Activated naive CD4-positive, alpha-beta T cell treated with anti-CD3 and anti-CD28 coated beads, Interleukin-2, amount 50 U/mL, for 24 hours (primary cell): ENCODE measurements around the gene C10orf71.

Source experiments
- H3K27ac Mint-ChIP-seq: one replicate; pipeline ENCODE4 v1.8.0; 2021; ENCODE audit warnings: mild to moderate bottlenecking, mixed read lengths
- H3K27me3 Mint-ChIP-seq: one replicate; pipeline ENCODE4 v1.8.0; 2021; ENCODE audit warnings: mixed read lengths
- H3K36me3 Mint-ChIP-seq: one replicate; pipeline ENCODE4 v1.8.0; 2021; ENCODE audit warnings: mixed read lengths
- H3K4me1 Mint-ChIP-seq: one replicate; pipeline ENCODE4 v1.8.0; 2021; ENCODE audit warnings: mixed read lengths
- H3K4me3 Mint-ChIP-seq: one replicate; pipeline ENCODE4 v1.8.0; 2021; ENCODE audit warnings: mild to moderate bottlenecking, mixed read lengths
- H3K9me3 Mint-ChIP-seq: one replicate; pipeline ENCODE4 v1.8.0; 2021; ENCODE audit warnings: mixed read lengths

Gene C10orf71

DNA sequence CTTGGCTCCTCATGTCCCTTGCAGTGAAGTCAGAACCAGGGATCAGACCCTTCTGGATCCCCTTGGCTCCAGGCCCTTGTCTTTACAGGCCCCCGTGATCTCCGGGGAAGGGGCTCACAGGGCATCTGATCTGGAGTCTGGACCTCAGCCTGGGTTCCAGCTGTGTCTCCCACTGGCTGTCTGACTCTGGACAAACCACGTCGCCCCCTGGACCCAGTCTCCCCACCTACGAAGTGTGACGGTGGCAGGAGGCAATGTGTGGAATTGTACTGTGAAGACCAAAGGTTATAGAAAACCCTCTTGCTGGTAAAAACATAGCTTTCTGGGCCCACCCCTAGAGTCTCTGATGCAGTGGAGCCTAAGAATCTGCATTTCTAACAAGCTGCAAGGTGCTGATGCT is 15.5 kb upstream of the C10orf71 start:
- no peaks in the 10 kb centered on the region for H3K9me3 Mint-ChIP-seq
- H3K27ac Mint-ChIP-seq: no peak overlapping the region
- H3K4me1 Mint-ChIP-seq: no peaks in the 10 kb centered on the region
- H3K36me3 Mint-ChIP-seq: no peaks in the 10 kb centered on the region
- no peak overlapping the region for H3K4me3 Mint-ChIP-seq
- no peaks in the 10 kb centered on the region for H3K27me3 Mint-ChIP-seq

DNA sequence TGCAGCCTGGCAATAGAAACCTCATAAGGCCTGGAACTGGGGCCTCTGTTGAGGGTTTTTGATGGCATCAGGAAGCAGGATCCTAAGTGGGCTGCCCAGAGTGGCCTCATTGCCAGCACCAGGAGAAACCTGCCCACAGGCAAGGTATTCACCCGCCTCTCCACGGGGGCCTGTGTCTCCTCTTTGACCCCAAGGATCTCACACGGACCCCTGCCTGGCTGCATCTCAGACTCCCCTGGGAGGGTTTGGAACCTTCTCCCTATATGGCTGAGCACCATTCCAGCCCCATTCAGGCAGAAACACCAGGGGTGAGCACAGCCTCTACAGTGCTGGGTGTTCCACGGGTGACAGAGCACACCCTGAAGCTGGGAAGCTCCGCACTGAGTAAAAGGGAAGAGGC is 14.6 kb upstream of the C10orf71 start:
- H3K27me3 Mint-ChIP-seq: no peaks in the 10 kb centered on the region
- H3K4me3 Mint-ChIP-seq: no peak overlapping the region
- no peak overlapping the region for H3K27ac Mint-ChIP-seq
- H3K4me1 Mint-ChIP-seq: no peaks in the 10 kb centered on the region
- H3K36me3 Mint-ChIP-seq: no peaks in the 10 kb centered on the region
- no peaks in the 10 kb centered on the region for H3K9me3 Mint-ChIP-seq

DNA sequence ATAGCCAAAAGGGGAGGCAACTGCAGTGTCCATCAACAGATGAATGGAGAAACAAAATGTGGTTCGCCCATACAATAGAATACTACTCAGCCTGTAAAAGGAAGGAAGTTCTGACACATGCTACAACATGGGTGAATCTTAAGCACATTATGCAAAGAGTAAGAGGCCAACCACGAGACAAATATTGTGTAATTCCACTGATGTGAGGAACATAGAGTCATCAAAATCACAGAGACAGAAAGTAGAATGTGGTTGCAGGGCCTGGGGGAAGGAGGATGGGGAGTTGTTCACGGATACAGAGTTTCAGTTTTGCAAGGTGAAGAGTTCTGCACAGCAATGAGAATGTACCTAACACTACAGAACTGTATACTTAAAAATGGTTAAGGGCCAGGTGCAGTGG is 13.7 kb upstream of the C10orf71 start:
- Mint-ChIP-seq H3K4me3 (no peak overlapping the region), H3K27ac (no peak overlapping the region)

DNA sequence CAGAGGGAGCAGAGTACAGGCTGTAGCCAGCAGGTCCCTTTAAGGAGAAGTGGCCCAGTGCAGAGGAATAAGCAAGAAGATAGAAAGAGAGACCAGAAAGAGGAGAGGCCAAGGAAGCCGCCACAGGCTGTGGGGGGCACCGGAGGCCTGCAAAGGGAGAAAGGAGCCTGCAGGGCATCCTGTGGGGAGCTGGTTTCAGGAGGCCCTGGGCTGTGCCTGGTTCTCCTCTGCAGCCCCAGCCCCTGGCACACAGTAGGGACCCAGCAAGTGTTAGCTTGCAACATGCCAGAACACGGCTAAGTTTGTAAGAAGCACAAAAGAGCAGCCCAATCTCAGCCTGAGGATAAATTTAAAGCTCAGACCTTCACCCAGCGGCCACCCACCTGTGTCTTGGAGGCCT is 12.3 kb upstream of the C10orf71 start:
- Mint-ChIP-seq H3K4me1 (no peaks in the 10 kb centered on the region), H3K27ac (no peak overlapping the region), H3K27me3 (no peaks in the 10 kb centered on the region), H3K4me3 (no peak overlapping the region), H3K36me3 (no peaks in the 10 kb centered on the region), H3K9me3 (no peaks in the 10 kb centered on the region)

More for the DNA sequence above, 13.7 kb upstream of the C10orf71 start:
- Mint-ChIP-seq H3K36me3 (no peaks in the 10 kb centered on the region), H3K4me1 (no peaks in the 10 kb centered on the region), H3K27me3 (no peaks in the 10 kb centered on the region), H3K9me3 (no peaks in the 10 kb centered on the region)

DNA sequence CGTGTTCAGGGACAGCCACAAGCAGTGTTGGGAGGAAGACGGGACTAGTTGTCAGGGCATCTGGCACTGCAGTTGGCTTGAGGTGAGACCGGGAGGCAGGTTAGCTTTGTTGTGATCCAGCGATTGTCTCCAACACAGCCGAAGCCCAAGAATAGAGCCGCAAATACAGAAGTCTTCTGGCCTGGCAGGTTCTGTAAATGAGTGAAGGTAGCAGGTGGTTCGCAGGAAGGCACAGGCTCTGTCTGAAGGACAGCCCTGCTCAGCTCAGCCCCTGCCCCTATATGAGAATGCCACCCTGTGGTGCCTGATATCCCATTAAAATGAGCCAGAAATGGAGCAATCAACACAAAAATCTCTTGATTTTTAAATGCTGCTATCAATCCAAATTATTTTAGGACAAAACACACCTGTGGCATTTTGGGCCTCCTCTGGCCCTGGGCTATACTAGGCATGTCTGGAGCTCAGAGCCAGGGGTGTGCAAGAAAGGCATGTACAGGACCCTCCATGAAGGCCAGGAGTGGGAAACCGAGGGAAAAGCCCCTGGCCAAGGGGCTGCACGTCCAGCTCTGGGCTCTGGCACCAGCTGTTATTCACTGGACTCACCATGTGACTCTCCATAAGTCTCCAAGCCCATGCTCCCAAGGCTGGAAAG is 11.2 kb upstream of the C10orf71 start:
- Mint-ChIP-seq H3K27ac (no peak overlapping the region), H3K9me3 (no peaks in the 10 kb centered on the region), H3K4me1 (no peaks in the 10 kb centered on the region), H3K36me3 (no peaks in the 10 kb centered on the region), H3K4me3 (no peak overlapping the region), H3K27me3 (no peaks in the 10 kb centered on the region)

DNA sequence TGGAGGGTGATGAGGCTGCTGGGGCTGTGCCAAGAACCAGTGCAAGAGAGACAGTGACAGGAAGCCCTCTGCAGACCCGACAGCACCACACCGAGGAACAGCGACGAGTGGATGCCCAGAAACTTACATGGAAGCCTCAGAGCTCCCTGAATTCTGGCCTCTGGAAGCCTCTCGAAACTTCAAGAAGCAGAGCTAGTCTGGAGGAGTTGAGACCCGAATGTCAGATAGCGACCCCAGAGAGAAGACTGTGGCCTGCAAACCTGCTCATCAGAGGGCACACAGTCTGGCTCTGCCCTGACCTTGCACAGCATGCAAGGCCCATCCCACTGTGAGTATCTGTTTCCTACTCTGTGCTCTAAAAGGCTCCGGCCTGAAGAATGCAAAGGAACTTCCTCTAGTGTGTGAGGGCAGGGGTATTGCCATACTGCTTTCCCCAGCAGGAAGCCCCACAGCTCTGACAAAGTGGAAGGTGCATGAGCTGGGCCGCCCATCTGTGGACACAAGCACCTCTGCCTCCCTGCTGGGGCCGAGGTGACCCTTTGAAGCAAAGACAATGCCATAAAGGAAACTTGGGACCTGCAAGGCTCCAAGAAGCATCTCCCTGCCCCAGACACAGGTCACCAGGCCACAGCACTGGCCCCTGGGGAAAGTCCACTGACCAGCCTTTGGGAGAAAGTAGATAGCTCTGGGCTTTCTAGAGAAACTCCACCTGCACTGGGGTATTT is 10.5 kb upstream of the C10orf71 start:
- H3K4me1 Mint-ChIP-seq: no peaks in the 10 kb centered on the region

DNA sequence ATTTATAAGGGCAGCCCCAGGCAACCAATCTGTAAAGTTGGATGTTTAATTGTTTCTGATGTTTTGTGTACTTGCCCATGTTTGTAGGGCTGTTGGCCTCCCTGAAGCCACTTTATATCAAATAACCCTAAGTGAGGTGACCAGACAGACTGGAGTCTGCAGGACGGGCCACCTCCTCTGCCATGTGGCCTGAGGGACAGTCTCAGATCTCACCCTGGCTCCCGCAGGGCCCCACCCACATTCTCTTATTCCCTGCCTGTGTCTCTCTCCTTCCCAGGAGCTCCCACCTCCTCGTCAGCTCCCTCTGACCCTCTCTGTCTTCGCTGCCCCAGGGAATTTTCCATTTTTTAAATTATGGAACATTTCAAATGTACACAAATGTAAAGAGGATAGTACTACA is 9.5 kb upstream of the C10orf71 start:
- Mint-ChIP-seq H3K36me3 (no peaks in the 10 kb centered on the region), H3K27me3 (no peaks in the 10 kb centered on the region), H3K4me3 (no peak overlapping the region), H3K9me3 (no peaks in the 10 kb centered on the region), H3K27ac (no peak overlapping the region), H3K4me1 (no peaks in the 10 kb centered on the region)

More for the DNA sequence above, 10.5 kb upstream of the C10orf71 start:
- H3K36me3 Mint-ChIP-seq: no peaks in the 10 kb centered on the region
- no peaks in the 10 kb centered on the region for H3K27me3 Mint-ChIP-seq
- no peaks in the 10 kb centered on the region for H3K9me3 Mint-ChIP-seq
- no peak overlapping the region for H3K27ac Mint-ChIP-seq
- H3K4me3 Mint-ChIP-seq: no peak overlapping the region

DNA sequence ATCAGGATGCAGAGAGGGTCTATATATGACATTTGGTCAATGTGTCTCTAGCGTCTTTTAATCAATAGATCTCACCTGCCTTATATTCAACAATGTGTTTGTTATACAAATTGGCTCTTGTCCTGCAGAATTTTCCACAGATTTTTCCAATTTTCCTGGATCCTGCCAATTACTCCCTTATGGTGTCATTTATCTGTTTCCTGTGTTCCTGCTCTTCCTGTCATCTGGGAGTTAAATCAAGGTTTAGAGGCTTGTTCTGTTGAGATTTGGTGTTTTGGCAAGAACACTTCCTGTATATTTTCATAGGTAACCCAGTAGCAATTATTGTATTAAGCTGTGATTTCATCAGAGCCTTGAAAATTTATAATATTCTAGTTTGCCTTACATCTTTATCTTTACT is 8.8 kb upstream of the C10orf71 start:
- Mint-ChIP-seq H3K9me3 (no peaks in the 10 kb centered on the region), H3K36me3 (no peaks in the 10 kb centered on the region), H3K27ac (no peak overlapping the region), H3K4me3 (no peak overlapping the region), H3K4me1 (no peaks in the 10 kb centered on the region), H3K27me3 (no peaks in the 10 kb centered on the region)

DNA sequence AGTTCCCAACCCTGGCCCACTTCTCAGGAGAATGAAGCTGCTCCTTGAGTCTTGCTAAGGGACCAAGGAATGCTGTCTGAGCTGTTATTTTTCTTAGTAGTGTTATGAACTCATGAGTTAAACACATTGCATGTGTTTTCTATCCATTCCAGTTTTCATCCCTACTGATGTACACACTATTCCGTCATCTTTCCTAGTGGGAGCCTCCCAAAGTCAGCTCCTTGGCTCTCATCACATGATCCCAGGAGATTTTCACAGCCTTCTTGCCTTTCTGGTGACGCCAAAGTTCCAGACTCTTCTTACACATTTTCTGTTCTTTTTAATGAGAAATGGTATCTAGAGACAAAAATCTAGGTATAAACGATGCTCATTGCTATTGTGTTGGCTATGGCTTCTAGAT is 8.4 kb upstream of the C10orf71 start:
- no peaks in the 10 kb centered on the region for H3K36me3 Mint-ChIP-seq
- H3K27me3 Mint-ChIP-seq: no peaks in the 10 kb centered on the region
- H3K9me3 Mint-ChIP-seq: no peaks in the 10 kb centered on the region
- no peak overlapping the region for H3K27ac Mint-ChIP-seq
- no peak overlapping the region for H3K4me3 Mint-ChIP-seq
- H3K4me1 Mint-ChIP-seq: no peaks in the 10 kb centered on the region

DNA sequence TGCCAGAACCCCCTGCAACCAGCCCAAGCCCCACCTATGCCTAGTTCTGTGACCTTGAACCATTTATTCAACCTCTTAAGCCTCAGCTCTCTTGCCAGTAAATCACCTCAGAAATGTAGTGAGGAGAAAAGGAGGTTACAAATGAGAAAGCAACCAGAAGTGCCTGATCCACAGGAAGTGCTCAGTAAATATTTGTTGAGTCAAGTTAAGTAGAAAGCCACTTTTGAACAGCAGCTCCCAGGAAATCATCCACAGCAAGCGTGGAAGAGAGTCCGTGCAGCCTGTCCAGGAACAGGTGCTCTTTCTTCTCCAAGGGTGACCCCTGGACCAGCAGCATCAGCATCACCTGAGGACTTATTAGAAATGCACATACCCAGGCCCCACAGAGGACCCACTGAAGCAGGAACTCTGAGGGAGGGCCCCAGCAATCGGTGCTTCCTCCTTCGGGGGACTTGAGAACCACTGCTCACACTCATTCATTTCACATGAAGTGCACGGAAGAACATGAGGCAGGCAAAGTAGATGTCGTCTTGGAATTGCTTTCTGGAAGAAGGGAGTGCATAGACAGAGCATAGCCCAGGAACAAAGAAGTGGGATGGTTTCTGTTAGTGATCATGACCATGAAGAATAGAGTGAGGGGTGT is 6.3 kb upstream of the C10orf71 start:
- H3K27ac Mint-ChIP-seq: no peak overlapping the region
- H3K9me3 Mint-ChIP-seq: no peaks in the 10 kb centered on the region
- no peaks in the 10 kb centered on the region for H3K27me3 Mint-ChIP-seq
- no peaks in the 10 kb centered on the region for H3K4me1 Mint-ChIP-seq
- H3K36me3 Mint-ChIP-seq: no peaks in the 10 kb centered on the region
- H3K4me3 Mint-ChIP-seq: no peak overlapping the region

DNA sequence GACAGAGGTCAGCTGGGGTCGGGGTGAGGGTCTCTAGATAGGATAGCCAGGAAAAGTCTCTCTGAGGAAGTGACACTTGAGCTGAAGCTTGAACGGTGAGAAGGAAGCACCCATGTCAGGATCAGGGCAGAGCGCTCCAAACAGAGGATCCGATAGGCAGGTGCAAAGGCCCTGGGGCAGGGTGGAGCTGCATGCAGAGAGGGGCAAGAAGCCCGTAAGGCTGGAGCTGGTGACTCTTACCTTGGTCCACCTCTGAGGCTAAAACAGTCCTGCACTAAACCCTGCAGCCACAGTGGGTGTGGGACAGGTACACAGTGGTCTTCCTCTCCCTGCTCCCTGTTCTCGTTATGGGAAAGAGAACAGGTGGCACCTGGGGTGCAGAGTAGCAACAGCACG is 5.8 kb upstream of the C10orf71 start:
- Mint-ChIP-seq H3K4me3 (no peak overlapping the region), H3K27ac (no peak overlapping the region), H3K36me3 (no peaks in the 10 kb centered on the region), H3K27me3 (no peaks in the 10 kb centered on the region), H3K9me3 (no peaks in the 10 kb centered on the region), H3K4me1 (no peaks in the 10 kb centered on the region)

DNA sequence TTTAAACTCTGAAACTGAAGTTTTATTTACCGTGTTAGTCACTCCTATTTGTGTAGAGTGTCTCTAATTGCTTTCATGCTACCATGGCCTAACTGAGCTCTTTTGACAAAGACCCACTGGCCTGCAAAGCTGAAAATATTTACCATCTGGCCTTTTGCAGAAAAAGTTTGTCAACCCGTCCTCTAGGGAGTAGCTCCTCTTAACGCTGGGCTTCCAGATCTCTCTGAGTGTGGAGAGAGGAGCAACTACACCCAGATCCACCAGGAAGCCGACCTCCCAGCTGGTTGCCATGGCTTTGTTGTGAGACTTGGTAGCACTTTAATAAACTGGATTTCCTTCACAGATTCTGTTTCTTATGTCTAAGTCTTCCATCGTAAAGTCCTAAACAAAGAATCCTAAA is 4.2 kb upstream of the C10orf71 start:
- Mint-ChIP-seq H3K4me3 (no peak overlapping the region), H3K27ac (no peak overlapping the region), H3K9me3 (no peaks in the 10 kb centered on the region), H3K27me3 (no peaks in the 10 kb centered on the region), H3K36me3 (no peaks in the 10 kb centered on the region), H3K4me1 (no peaks in the 10 kb centered on the region)

DNA sequence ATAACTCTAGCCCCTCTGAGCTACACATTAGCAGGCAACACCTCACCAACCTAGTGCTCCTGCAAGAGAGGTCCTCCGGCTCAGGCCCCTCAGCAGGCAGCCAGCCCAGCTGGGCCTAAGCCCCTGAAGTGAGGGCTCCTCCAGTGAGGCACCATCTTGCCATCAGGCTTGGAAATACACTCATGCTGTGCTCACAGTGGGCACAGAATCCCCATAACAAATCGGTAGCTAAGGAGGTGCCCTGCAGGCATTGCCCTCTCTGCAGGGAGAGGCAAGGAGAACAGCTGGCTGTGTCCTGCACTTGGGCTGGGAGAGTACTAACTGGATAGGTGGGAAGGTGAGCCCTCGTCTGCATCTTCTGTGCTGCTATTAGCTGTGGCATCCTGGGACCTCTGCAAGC is 3.7 kb upstream of the C10orf71 start:
- Mint-ChIP-seq H3K4me1 (no peaks in the 10 kb centered on the region), H3K9me3 (no peaks in the 10 kb centered on the region), H3K4me3 (no peak overlapping the region), H3K36me3 (no peaks in the 10 kb centered on the region), H3K27me3 (no peaks in the 10 kb centered on the region), H3K27ac (no peak overlapping the region)

DNA sequence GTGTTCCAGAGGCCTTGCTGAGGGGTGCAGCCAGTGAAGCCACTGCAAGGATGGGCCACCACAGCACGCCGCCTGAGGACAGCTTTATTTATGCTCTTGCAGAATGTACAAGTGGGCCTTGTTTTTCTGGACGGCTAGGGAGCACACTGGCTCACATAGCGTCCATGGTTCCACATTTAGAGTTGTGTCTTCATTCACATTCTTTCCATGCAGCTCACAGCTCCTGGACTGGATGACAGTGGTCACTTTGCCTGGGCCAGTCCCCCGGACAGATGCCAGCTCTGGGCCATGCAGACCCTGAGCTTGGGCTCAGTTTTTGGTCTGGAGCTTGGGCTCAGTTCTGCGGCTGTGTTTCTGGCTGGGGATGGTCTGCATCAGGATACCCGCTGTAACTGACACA is 2.6 kb upstream of the C10orf71 start:
- Mint-ChIP-seq H3K9me3 (no peaks in the 10 kb centered on the region), H3K36me3 (no peaks in the 10 kb centered on the region), H3K27me3 (no peaks in the 10 kb centered on the region), H3K4me3 (no peak overlapping the region), H3K4me1 (no peaks in the 10 kb centered on the region), H3K27ac (no peak overlapping the region)

DNA sequence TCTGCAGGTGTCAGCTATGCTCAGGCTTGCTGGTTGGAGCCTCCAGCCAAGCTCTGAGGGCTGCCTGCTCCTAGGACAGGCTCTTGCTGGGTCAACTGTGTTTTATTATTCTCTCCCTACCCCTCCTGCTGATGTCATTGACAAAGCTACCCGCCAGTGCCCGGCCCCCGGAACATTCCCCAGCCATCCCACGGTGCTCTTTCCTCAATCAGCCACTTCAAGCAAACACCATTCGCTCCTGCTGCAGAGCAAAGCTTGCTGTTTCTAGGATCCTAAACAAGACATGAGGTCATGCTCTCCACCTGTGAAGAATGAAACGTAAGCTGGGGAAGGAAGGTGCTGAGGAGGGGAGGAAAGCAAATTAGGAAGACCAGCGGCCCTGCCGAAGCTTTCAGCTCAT is 2.1 kb upstream of the C10orf71 start:
- Mint-ChIP-seq H3K27ac (no peak overlapping the region), H3K36me3 (no peaks in the 10 kb centered on the region), H3K9me3 (no peaks in the 10 kb centered on the region), H3K27me3 (no peaks in the 10 kb centered on the region), H3K4me1 (no peaks in the 10 kb centered on the region), H3K4me3 (no peak overlapping the region)

DNA sequence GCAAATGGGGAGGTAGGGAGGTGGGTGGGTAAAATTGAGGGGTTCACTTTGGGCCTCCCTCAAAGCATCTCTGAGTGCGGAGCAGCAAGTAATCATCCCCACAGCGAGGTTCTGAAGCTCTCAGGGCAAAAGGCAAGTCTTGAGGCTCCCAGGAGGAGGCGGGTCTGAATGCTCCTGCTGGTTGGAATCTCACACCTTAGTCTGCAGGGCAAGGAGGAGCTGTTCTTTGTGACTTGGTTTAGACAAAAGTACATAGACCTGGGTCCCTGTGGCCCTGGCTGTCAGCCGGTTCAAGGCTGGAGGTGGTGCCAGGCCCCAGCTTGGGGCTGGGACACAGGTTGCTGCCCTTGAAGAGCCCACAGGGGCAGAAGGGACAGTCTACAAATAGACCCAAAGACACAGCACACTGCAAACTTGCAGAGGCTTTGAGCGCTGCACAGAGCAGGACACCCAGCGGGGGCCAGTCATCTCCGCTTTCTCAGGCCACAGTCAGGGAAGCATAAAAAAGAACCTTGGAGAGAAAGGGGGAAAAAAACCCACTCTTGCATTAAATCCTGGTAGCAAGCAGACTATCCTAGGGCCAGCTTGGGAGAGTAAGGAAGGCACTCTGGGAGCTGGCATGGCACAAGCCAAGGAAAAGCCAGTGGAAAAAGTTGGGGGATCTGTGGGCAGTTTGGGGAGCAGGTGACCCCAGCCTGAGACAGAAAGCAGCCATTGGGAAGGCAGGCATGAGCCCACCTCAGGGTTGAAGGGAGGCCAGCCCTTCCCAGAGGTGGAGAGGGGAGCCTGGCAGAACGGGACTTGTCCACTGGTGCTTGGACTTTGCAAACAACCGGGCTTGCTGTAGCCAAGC is 926 bp upstream of the C10orf71 start:
- Mint-ChIP-seq H3K36me3 (no peaks in the 10 kb centered on the region), H3K4me3 (no peak overlapping the region), H3K4me1 (no peaks in the 10 kb centered on the region), H3K27ac (no peak overlapping the region), H3K27me3 (no peaks in the 10 kb centered on the region), H3K9me3 (no peaks in the 10 kb centered on the region)
